ENCODE measurements around the gene SPTBN1. TPM values are rescaled to one million over a fixed set of nuclear protein-coding genes. Genes with fewer than 3 reads are reported as not detected.

SPTBN1 gene
- total and polyA plus RNA-seq, 2 of the 13 experiments (the other 11 are each of a cell fraction or from before 2014, with no cell fraction given): 123 to 299 TPM

- 0 out of 2 replicates have a peak, but pooled peaks have one; percentile 26 for TF ChIP-seq SMYD3 (CRISPR knock-in tag; IDR thresholded peaks at IDR 0.05)
- no peak for TF ChIP-seq MAFK (conservative IDR thresholded peaks at IDR 0.05 in 1 of 2, IDR thresholded peaks at IDR 0.05 in 1 of 2; ENCODE audit: low read length in 2 of 2)
- TF ChIP-seq IKZF5 (CRISPR knock-in tag; IDR thresholded peaks at IDR 0.05): no peak; the same call in 1 of the 2 replicates
- TF ChIP-seq ZSCAN21 (CRISPR knock-in tag; IDR thresholded peaks at IDR 0.05; ENCODE audit: borderline replicate concordance): peak; percentile 0
- TF ChIP-seq MAFG (CRISPR knock-in tag; IDR thresholded peaks at IDR 0.05): no peak
- TF ChIP-seq ZBTB25 (CRISPR knock-in tag; IDR thresholded peaks at IDR 0.05): peak; percentile 88
- TF ChIP-seq KDM5A (IDR thresholded peaks at IDR 0.05; ENCODE audit: borderline replicate concordance, low read length): no peak; the same call in 1 of the 2 replicates
- TF ChIP-seq NAIF1 (CRISPR knock-in tag; IDR thresholded peaks at IDR 0.05; ENCODE audit: borderline replicate concordance): no peak; the same call in 1 of the 2 replicates
- TF ChIP-seq GFI1 (CRISPR knock-in tag; IDR thresholded peaks at IDR 0.05; ENCODE audit: borderline replicate concordance): no peak; the same call in 1 of the 2 replicates
- TF ChIP-seq ZNF770 (CRISPR knock-in tag; IDR thresholded peaks at IDR 0.05): peak; percentile 67; the same call in 1 of the 2 replicates
- no peak for TF ChIP-seq JARID2 (CRISPR knock-in tag; IDR thresholded peaks at IDR 0.05; ENCODE audit: insufficient replicate concordance)
- TF ChIP-seq ZSCAN20 (CRISPR knock-in tag; IDR thresholded peaks at IDR 0.05; ENCODE audit: borderline replicate concordance): no peak; the same call in 1 of the 2 replicates
- no peak for TF ChIP-seq HMGA1 (CRISPR knock-in tag; conservative IDR thresholded peaks at IDR 0.05)
- TF ChIP-seq ZNF143 (CRISPR knock-in tag; IDR thresholded peaks at IDR 0.05): no peak
- TF ChIP-seq ZNF224 (CRISPR knock-in tag; IDR thresholded peaks at IDR 0.05): peak; percentile 62; the same call in 1 of the 2 replicates
- TF ChIP-seq U2AF2 (IDR thresholded peaks at IDR 0.05; ENCODE audit: low read depth, low read length): no peak; the same call in 1 of the 2 replicates
- TF ChIP-seq CHD2 (IDR thresholded peaks at IDR 0.05; ENCODE audit: low read depth, low read length): no peak
- peak; percentile 69; the same call in 1 of the 2 replicates for TF ChIP-seq MAX (IDR thresholded peaks at IDR 0.05)
- TF ChIP-seq FOXP1 (IDR thresholded peaks at IDR 0.05): no peak
- peak; percentile 45 for TF ChIP-seq FOXP1 (CRISPR knock-in tag; IDR thresholded peaks at IDR 0.05)
- TF ChIP-seq KMT2A (CRISPR knock-in tag; IDR thresholded peaks at IDR 0.05): peak; percentile 77; the same call in 1 of the 2 replicates
- no peak for TF ChIP-seq RAD51 (IDR thresholded peaks at IDR 0.05; ENCODE audit: borderline replicate concordance)
- peak; percentile 74; the same call in 1 of the 2 replicates for TF ChIP-seq ZNF703 (CRISPR knock-in tag; IDR thresholded peaks at IDR 0.05; ENCODE audit: borderline replicate concordance)
- TF ChIP-seq CREB3 (CRISPR knock-in tag; IDR thresholded peaks at IDR 0.05): no peak
Observed at GRCh38 chr2:54455563-54456361, at the start of gene SPTBN1 (continued).
